ENCODE data around the gene COL4A1. TPM values are rescaled to one million over a fixed set of nuclear protein-coding genes. Genes with fewer than 3 reads are reported as not detected.

COL4A1 gene
- total RNA-seq, 2 experiments from 2014 or later, result not detected

GRCh38 chr13:110233951-110234280, 73.0 kb downstream of the COL4A1 start:
- Mint-ChIP-seq H3K27me3 (peaks cover 12% of the 10 kb centered on the region), H3K4me3 (no peak overlapping the region), H3K36me3 (no peaks in the 10 kb centered on the region), H3K4me1 (no peaks in the 10 kb centered on the region), H3K9me3 (ENCODE audit: low read depth) (no peaks in the 10 kb centered on the region), H3K27ac (no peak overlapping the region)
- DNase-seq (no peak), ATAC-seq (no peak)
- CTCF ChIA-PET, result no interaction called here

- DNase-seq (peak; percentile 23), ATAC-seq (no peak)
- CTCF ChIA-PET, result no interaction called here
- Mint-ChIP-seq H3K4me1 (no peaks in the 10 kb centered on the region), H3K9me3 (ENCODE audit: low read depth) (no peaks in the 10 kb centered on the region), H3K27ac (no peak overlapping the region), H3K36me3 (no peaks in the 10 kb centered on the region), H3K27me3 (peaks cover 9% of the 10 kb centered on the region), H3K4me3 (no peak overlapping the region)
Observed at GRCh38 chr13:110233181-110233950, 73.6 kb downstream of the COL4A1 start.

- no peaks in the 10 kb centered on the region for H3K9me3 Mint-ChIP-seq (ENCODE audit: low read depth)
- H3K4me1 Mint-ChIP-seq, result no peaks in the 10 kb centered on the region
- ATAC-seq, result no peak
- no peak overlapping the region for H3K4me3 Mint-ChIP-seq
- peaks cover 9% of the 10 kb centered on the region for H3K27me3 Mint-ChIP-seq
- peak; percentile 11 for DNase-seq
- H3K27ac Mint-ChIP-seq, result no peak overlapping the region
- no peaks in the 10 kb centered on the region for H3K36me3 Mint-ChIP-seq
- CTCF ChIA-PET, result no interaction called here
Observed at GRCh38 chr13:110232756-110233155, 74.2 kb downstream of the COL4A1 start.

- CTCF ChIA-PET, result interaction anchor here (1.0 kb wide), 1 partner anchor 10 kb away, joined by 4 read pairs; no protein-coding TSS in a partner anchor
- no peak for ATAC-seq
- no peak overlapping the region for H3K27ac Mint-ChIP-seq
Observed at GRCh38 chr13:110232142-110232541, 74.8 kb downstream of the COL4A1 start.

GRCh38 chr13:110231348-110232047, 75.5 kb downstream of the COL4A1 start:
- no peaks in the 10 kb centered on the region for H3K4me1 Mint-ChIP-seq
- no peak overlapping the region for H3K4me3 Mint-ChIP-seq
- no peaks in the 10 kb centered on the region for H3K36me3 Mint-ChIP-seq
- no peak for ATAC-seq
- peak; percentile 9 for DNase-seq
- peaks cover 9% of the 10 kb centered on the region for H3K27me3 Mint-ChIP-seq
- no peaks in the 10 kb centered on the region for H3K9me3 Mint-ChIP-seq (ENCODE audit: low read depth)
- CTCF ChIA-PET, result interaction anchor here (1.0 kb wide), 1 partner anchor 9 kb away, joined by 4 read pairs; no protein-coding TSS in a partner anchor
- H3K27ac Mint-ChIP-seq, result no peak overlapping the region

More at GRCh38 chr13:110232142-110232541, 74.8 kb downstream of the COL4A1 start:
- no peaks in the 10 kb centered on the region for H3K36me3 Mint-ChIP-seq
- no peak for DNase-seq
- no peaks in the 10 kb centered on the region for H3K4me1 Mint-ChIP-seq
- H3K9me3 Mint-ChIP-seq (ENCODE audit: low read depth), result no peaks in the 10 kb centered on the region
- peaks cover 9% of the 10 kb centered on the region for H3K27me3 Mint-ChIP-seq
- H3K4me3 Mint-ChIP-seq, result no peak overlapping the region

- no peaks in the 10 kb centered on the region for H3K9me3 Mint-ChIP-seq (ENCODE audit: low read depth)
- no peaks in the 10 kb centered on the region for H3K4me1 Mint-ChIP-seq
- H3K36me3 Mint-ChIP-seq, result no peaks in the 10 kb centered on the region
- CTCF ChIA-PET, result no interaction called here
- no peak for ATAC-seq
- no peak overlapping the region for H3K4me3 Mint-ChIP-seq
- DNase-seq, result peak; percentile 21
- H3K27ac Mint-ChIP-seq, result no peak overlapping the region
- peaks cover 11% of the 10 kb centered on the region for H3K27me3 Mint-ChIP-seq
Observed at GRCh38 chr13:110230661-110231347, 76.2 kb downstream of the COL4A1 start.

- CTCF ChIA-PET, result no interaction called here
Observed at GRCh38 chr13:110229905-110230563, 76.9 kb downstream of the COL4A1 start.

GRCh38 chr13:110228936-110229904, 77.7 kb downstream of the COL4A1 start:
- Mint-ChIP-seq H3K4me3 (no peak overlapping the region), H3K27me3 (peaks cover 11% of the 10 kb centered on the region), H3K36me3 (no peaks in the 10 kb centered on the region), H3K27ac (no peak overlapping the region), H3K9me3 (ENCODE audit: low read depth) (no peaks in the 10 kb centered on the region), H3K4me1 (no peaks in the 10 kb centered on the region)
- ATAC-seq (no peak), DNase-seq (peak; percentile 14)
- CTCF ChIA-PET, result no interaction called here

More at GRCh38 chr13:110229905-110230563, 76.9 kb downstream of the COL4A1 start:
- Mint-ChIP-seq H3K9me3 (ENCODE audit: low read depth) (no peaks in the 10 kb centered on the region), H3K4me1 (no peaks in the 10 kb centered on the region), H3K4me3 (no peak overlapping the region), H3K27ac (no peak overlapping the region), H3K27me3 (peaks cover 11% of the 10 kb centered on the region), H3K36me3 (no peaks in the 10 kb centered on the region)
- peak; percentile 8 for DNase-seq
- no peak for ATAC-seq

- Mint-ChIP-seq H3K36me3 (no peaks in the 10 kb centered on the region), H3K4me3 (no peak overlapping the region), H3K27me3 (peaks cover 7% of the 10 kb centered on the region), H3K4me1 (no peaks in the 10 kb centered on the region), H3K27ac (no peak overlapping the region), H3K9me3 (ENCODE audit: low read depth) (no peaks in the 10 kb centered on the region)
- ATAC-seq (no peak), DNase-seq (no peak)
- CTCF ChIA-PET, result interaction anchor here (1.2 kb wide), 1 partner anchor 228 kb away, joined by 3 read pairs; no protein-coding TSS in a partner anchor
Observed at GRCh38 chr13:110227864-110228643, 78.9 kb downstream of the COL4A1 start.

GRCh38 chr13:110227416-110227815, 79.5 kb downstream of the COL4A1 start:
- H3K4me3 Mint-ChIP-seq, result no peak overlapping the region
- no peaks in the 10 kb centered on the region for H3K9me3 Mint-ChIP-seq (ENCODE audit: low read depth)
- H3K27me3 Mint-ChIP-seq, result peaks cover 2% of the 10 kb centered on the region
- no peak for DNase-seq
- no peaks in the 10 kb centered on the region for H3K36me3 Mint-ChIP-seq
- CTCF ChIA-PET, result interaction anchor here (1.2 kb wide), 1 partner anchor 229 kb away, joined by 3 read pairs; no protein-coding TSS in a partner anchor
- H3K27ac Mint-ChIP-seq, result no peak overlapping the region
- H3K4me1 Mint-ChIP-seq, result no peaks in the 10 kb centered on the region
- no peak for ATAC-seq

- DNase-seq (no peak), ATAC-seq (no peak)
- Mint-ChIP-seq H3K27me3 (peaks cover 4% of the 10 kb centered on the region), H3K27ac (no peak overlapping the region), H3K9me3 (ENCODE audit: low read depth) (no peaks in the 10 kb centered on the region), H3K36me3 (no peaks in the 10 kb centered on the region), H3K4me3 (no peak overlapping the region), H3K4me1 (no peaks in the 10 kb centered on the region)
- CTCF ChIA-PET, result no interaction called here
Observed at GRCh38 chr13:110225609-110226574, 81.1 kb downstream of the COL4A1 start.
